H1 (cell line): Measurements from ENCODE around the gene WRAP73. TPM values are rescaled to one million over a fixed set of nuclear protein-coding genes. Genes with fewer than 3 reads are reported as not detected.

Source experiments
- EZH2 ChIP-seq: fragments of 200-600 bp; sonication (generic); IDR thresholded peaks from 2 replicates; pipeline ENCODE4 v1.7.1; 2012; ENCODE audit warnings: low read depth, mild to moderate bottlenecking, moderate library complexity, low read length, inconsistent platforms; ENCODE audit not compliant: severe bottlenecking
- GTF2F1 ChIP-seq: IDR thresholded peaks from 2 replicates; pipeline ENCODE4 v1.6.1; 2012; ENCODE audit warnings: low read depth, low read length, improper control_type of control experiment, borderline replicate concordance
- SIN3A ChIP-seq, 2 experiments: IDR thresholded peaks in 1 of 2; conservative IDR thresholded peaks in 1 of 2; 2 replicates each; pipeline ENCODE4 v1.6.1; 2011 to 2012; ENCODE audit warnings: low read length in 2 of 2, improper control_type of control experiment in 1 of 2, low read depth in 1 of 2, mild to moderate bottlenecking in 1 of 2
- SIX5 ChIP-seq: IDR thresholded peaks from 2 replicates; pipeline ENCODE4 v1.6.1; 2011; ENCODE audit warnings: mild to moderate bottlenecking, low read depth, low read length
- polyA plus RNA-seq, 7 experiments: library from polyadenylated mRNA; depleted of rRNA in 3 of 7; stranded (reverse) in 5 of 7; unstranded in 2 of 7; fragments of >200 nt in 5 of 7; fragments of 200-250 nt in 2 of 7; gene quantifications; 1 replicate in 5 of 7; 2 replicates in 1 of 7; 4 replicates in 1 of 7; pipeline versions ENCODE4 v1.2.1 to v1.2.3, GENCODE V29; 2011 to 2013; ENCODE audit warnings: missing spikeins in 2 of 7, mixed read lengths in 2 of 7
- total RNA-seq: library from RNA; stranded (reverse); fragmentation: NEBNext Ultra II Directional; extraction: Animal tissue kit (Norgen Biotek cat#: 25700); gene quantifications from 2 replicates; pipeline ENCODE4 v1.2.1, GENCODE V29; 2021

WRAP73 gene
- total and polyA plus RNA-seq, 2 of the 8 experiments (the other 6 are each of a cell fraction or from before 2014, with no cell fraction given) = 30.3 to 50.7 TPM

DNA sequence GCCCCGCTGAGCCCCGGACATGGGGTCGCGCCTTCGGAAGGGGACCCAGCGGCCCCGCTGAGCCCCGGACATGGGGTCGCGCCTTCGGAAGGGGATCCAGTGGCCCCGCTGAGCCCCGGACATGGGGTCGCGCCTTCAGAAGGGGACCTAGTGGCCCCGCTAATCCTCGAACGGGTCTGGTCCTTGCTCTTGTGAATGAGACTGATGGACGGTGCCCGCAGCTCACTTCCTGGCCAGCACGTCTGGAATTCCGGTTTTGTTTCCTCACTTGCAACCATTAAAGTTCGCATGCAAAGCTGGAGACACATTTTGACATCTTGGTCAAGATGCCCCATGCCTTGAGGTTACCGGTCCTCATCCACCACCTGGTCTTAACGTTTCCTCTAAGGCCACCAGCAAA lies 5.6 kb downstream of the WRAP73 start (continued):
- TF ChIP-seq SIX5 (no peak), EZH2 (no peak), SIN3A (conservative IDR thresholded peaks at IDR 0.05 in 1 of 2, IDR thresholded peaks at IDR 0.05 in 1 of 2; ENCODE audit: low read depth in 1 of 2, low read length in 2 of 2) (no peak), GTF2F1 (no peak)
